K562 (cell line): Measurements from ENCODE around the gene TNFAIP6.

Experiments used
- COPS2 ChIP-seq: fragments of 450-650 bp; conservative IDR thresholded peaks from 2 replicates; pipeline ENCODE4 v1.6.1; 2016; ENCODE audit warnings: mild to moderate bottlenecking, moderate library complexity
- CREBBP ChIP-seq: IDR thresholded peaks from one replicate; pipeline ENCODE4 v1.6.1; 2012; ENCODE audit warnings: low read depth, mild to moderate bottlenecking, control low read depth, inconsistent platforms, low read length
- CREM ChIP-seq: IDR thresholded peaks from 2 replicates; pipeline ENCODE4 v1.6.1; 2014; ENCODE audit warnings: antibody characterized with exemption, low read depth
- CTCF ChIP-seq, 3 experiments: IDR thresholded peaks in 2 of 3; conservative IDR thresholded peaks in 1 of 3; 2 replicates each; pipeline ENCODE4 v1.5.1; 2011 to 2012; ENCODE audit warnings: low read length in 3 of 3, mild to moderate bottlenecking in 3 of 3, control low read depth in 2 of 3, improper control_type of control experiment in 1 of 3, inconsistent platforms in 1 of 3, low read depth in 1 of 3, mixed read lengths in 1 of 3, moderate library complexity in 1 of 3; ENCODE audit not compliant: insufficient read depth in 2 of 3
- E2F8 ChIP-seq: fragments of 450-650 bp; IDR thresholded peaks from 2 replicates; pipeline ENCODE4 v1.7.1; 2018; ENCODE audit warnings: mild to moderate bottlenecking, low read depth; ENCODE audit not compliant: partially characterized antibody
- ELF1 ChIP-seq: fragments of 200-800 bp; sonication (Bioruptor generic); IDR thresholded peaks from 2 replicates; pipeline ENCODE4 v1.6.1; 2016; ENCODE audit warnings: missing genetic modification characterization, missing compliant biosample characterization
- POLR2A ChIP-seq: fragments of 450-650 bp; conservative IDR thresholded peaks from 2 replicates; pipeline ENCODE4 v1.6.1; 2016
- SAFB2 ChIP-seq: fragments of 200-400 bp; formaldehyde crosslinking; IDR thresholded peaks from 2 replicates; pipeline ENCODE4 v1.6.1; 2018; ENCODE audit warnings: borderline replicate concordance, low read length, low read depth, moderate library complexity; ENCODE audit not compliant: severe bottlenecking
- SPI1 ChIP-seq: IDR thresholded peaks from 2 replicates; pipeline ENCODE4 v1.6.1; 2011; ENCODE audit warnings: low read depth, low read length, control low read depth, borderline replicate concordance
- U2AF2 ChIP-seq: fragments of 200-400 bp; formaldehyde crosslinking; optimal IDR thresholded peaks from 2 replicates; pipeline ENCODE3; 2017; ENCODE audit warnings: low read depth, mild to moderate bottlenecking, low read length
- USF2 ChIP-seq: sonication (generic); formaldehyde crosslinking; IDR thresholded peaks from 2 replicates; pipeline ENCODE4 v1.5.0; 2020; ENCODE audit warnings: missing genetic modification reagents
- ZBTB17 ChIP-seq: fragments of 450-650 bp; formaldehyde crosslinking; IDR thresholded peaks from 2 replicates; pipeline ENCODE4 v1.4.0; 2020; ENCODE audit warnings: mild to moderate bottlenecking

GRCh38 chr2:151325581-151326095 lies 31.8 kb upstream of the TNFAIP6 start:
- TF ChIP-seq POLR2A, result no peak
- TF ChIP-seq USF2, result no peak
- no peak for TF ChIP-seq CREBBP
- no peak for TF ChIP-seq ZBTB17 (CRISPR knock-in tag)
- TF ChIP-seq SPI1, result no peak
- TF ChIP-seq U2AF2, result no peak
- TF ChIP-seq E2F8, result no peak
- TF ChIP-seq COPS2, result no peak
- no peak for TF ChIP-seq CTCF (IDR thresholded peaks at IDR 0.05 in 2 of 3, conservative IDR thresholded peaks at IDR 0.05 in 1 of 3; ENCODE audit: insufficient read depth in 2 of 3, low read depth in 1 of 3, low read length in 3 of 3)
- no peak for TF ChIP-seq CREM
- no peak for TF ChIP-seq SAFB2
- no peak for TF ChIP-seq ELF1 (tag)
